ENCODE data around the gene TTC6. TPM values are rescaled to one million over a fixed set of nuclear protein-coding genes. Genes with fewer than 3 reads are reported as not detected.
A peak's percentile ranks its signal among the peaks of the same experiment; 100 is the strongest.

Gene TTC6
- total RNA-seq, 1 donor from 2014 or later, result not detected

GRCh38 chr14:37620856-37621255 lies 25.4 kb downstream of the TTC6 start:
- DNase-seq (ENCODE audit: low read depth in 2 of 2), result no peak

- peak; percentile 41 to 45 for DNase-seq (ENCODE audit: low read depth in 2 of 2)
Measured at GRCh38 chr14:37622231-37622923, 26.9 kb downstream of the TTC6 start.

GRCh38 chr14:37623426-37623951 lies 28.1 kb downstream of the TTC6 start:
- peak in 1 of 2 donors; percentile 63 for DNase-seq (ENCODE audit: low read depth in 2 of 2)

GRCh38 chr14:37623971-37624370 lies 28.5 kb downstream of the TTC6 start:
- DNase-seq (ENCODE audit: low read depth in 2 of 2), result no peak

GRCh38 chr14:37625597-37626595 lies 30.5 kb downstream of the TTC6 start:
- no peak for DNase-seq (ENCODE audit: low read depth in 2 of 2)

- DNase-seq (ENCODE audit: low read depth in 2 of 2), result no peak
Measured at GRCh38 chr14:37637341-37637740, 41.9 kb downstream of the TTC6 start.

- DNase-seq (ENCODE audit: low read depth in 2 of 2), result no peak
Measured at GRCh38 chr14:37638599-37638998, 43.2 kb downstream of the TTC6 start.

- no peak for DNase-seq (ENCODE audit: low read depth in 2 of 2)
Measured at GRCh38 chr14:37641117-37641516, 45.7 kb downstream of the TTC6 start.

GRCh38 chr14:37642125-37642524 lies 46.7 kb downstream of the TTC6 start:
- DNase-seq (ENCODE audit: low read depth in 2 of 2), result no peak

- no peak for DNase-seq (ENCODE audit: low read depth in 2 of 2)
Measured at GRCh38 chr14:37643701-37644100, 48.3 kb downstream of the TTC6 start.

Other genes with a start within 250 kb of the TTC6 start
- gene FOXA1, start 380 bp upstream of the TTC6 start, total RNA-seq, result not detected in 2 replicates

Data from lung microvascular endothelial cell (primary cell).